GM23338 (cell line): ENCODE measurements around the gene FARP1. TPM values are rescaled to one million over a fixed set of nuclear protein-coding genes. Genes with fewer than 3 reads are reported as not detected.

ENCODE experiments used
- ATAC-seq: fragments of 200-7000 bp; cut with Tn5 transposase; 3 replicates; pipeline ENCODE4 v1.9.1; 2020
- DNase-seq: peaks from one replicate; pipeline ENCODE4 v3.0.0-alpha.2; 2015; ENCODE audit warnings: low spot score
- H2AFZ ChIP-seq: fragments of 200-600 bp; sonication (generic); 2 replicates; pipeline ENCODE4 v1.8.0; 2016; ENCODE audit warnings: antibody characterized with exemption, mild to moderate bottlenecking, moderate library complexity
- H3F3A ChIP-seq: fragments of 200-600 bp; sonication (generic); replicated peaks from 2 replicates; pipeline ENCODE4 v1.8.0; 2017; ENCODE audit warnings: antibody characterized with exemption, mixed run types, low read depth
- H3K27ac ChIP-seq: fragments of 200-600 bp; sonication (generic); 2 replicates; pipeline ENCODE4 v1.6.1; 2016; ENCODE audit warnings: low read depth
- H3K27me3 ChIP-seq: fragments of 200-600 bp; sonication (generic); 2 replicates; pipeline ENCODE4 v1.8.0; 2016; ENCODE audit warnings: mild to moderate bottlenecking, mixed run types, moderate library complexity; ENCODE audit not compliant: insufficient read depth
- H3K36me3 ChIP-seq: fragments of 200-600 bp; sonication (generic); 2 replicates; pipeline ENCODE4 v1.8.0; 2016; ENCODE audit warnings: mild to moderate bottlenecking; ENCODE audit not compliant: insufficient read depth
- H3K4me1 ChIP-seq: fragments of 200-600 bp; sonication (generic); 2 replicates; pipeline ENCODE4 v1.8.0; 2016; ENCODE audit warnings: mild to moderate bottlenecking, moderate library complexity; ENCODE audit not compliant: insufficient read depth
- H3K4me2 ChIP-seq: fragments of 200-600 bp; sonication (generic); 2 replicates; pipeline ENCODE4 v1.7.1; 2017; ENCODE audit warnings: mixed run types
- H3K4me3 ChIP-seq: fragments of 200-600 bp; sonication (generic); 2 replicates; pipeline ENCODE4 v1.6.1; 2016; ENCODE audit warnings: mixed run types
- H3K79me2 ChIP-seq: fragments of 200-600 bp; sonication (generic); replicated peaks from 2 replicates; pipeline ENCODE4 v1.8.0; 2017; ENCODE audit warnings: mild to moderate bottlenecking; ENCODE audit not compliant: insufficient read depth
- H3K9me2 ChIP-seq: fragments of 200-600 bp; sonication (generic); 2 replicates; pipeline ENCODE4 v1.8.0; 2017; ENCODE audit not compliant: insufficient read depth
- H4K20me1 ChIP-seq: fragments of 200-600 bp; sonication (generic); replicated peaks from 2 replicates; pipeline ENCODE4 v1.8.0; 2017; ENCODE audit warnings: mild to moderate bottlenecking; ENCODE audit not compliant: insufficient read depth
- H3K27ac Mint-ChIP-seq: 2 replicates; pipeline ENCODE4 v1.8.0; 2020; ENCODE audit warnings: inconsistent platforms, mild to moderate bottlenecking, moderate library complexity, mixed read lengths
- H3K27me3 Mint-ChIP-seq: 3 replicates; pipeline ENCODE4 v1.8.0; 2022; ENCODE audit warnings: low read depth, mild to moderate bottlenecking, moderate library complexity, mixed read lengths, inconsistent platforms; ENCODE audit not compliant: insufficient read depth, poor library complexity
- H3K36me3 Mint-ChIP-seq: 3 replicates; pipeline ENCODE4 v1.8.0; 2021; ENCODE audit warnings: low read depth, mild to moderate bottlenecking, inconsistent platforms, moderate library complexity, mixed read lengths
- H3K4me1 Mint-ChIP-seq: 3 replicates; pipeline ENCODE4 v1.8.0; 2020; ENCODE audit warnings: mild to moderate bottlenecking, inconsistent platforms, mixed read lengths
- H3K4me3 Mint-ChIP-seq: 3 replicates; pipeline ENCODE4 v1.8.0; 2021; ENCODE audit warnings: moderate library complexity, mild to moderate bottlenecking, inconsistent platforms, mixed read lengths
- H3K9me3 Mint-ChIP-seq: 3 replicates; pipeline ENCODE4 v1.8.0; 2020; ENCODE audit warnings: moderate library complexity, mild to moderate bottlenecking, inconsistent platforms, mixed read lengths
- CTCF ChIP-seq, 2 experiments: fragments of 200-600 bp in 1 of 2; sonication (generic) in 1 of 2; conservative IDR thresholded peaks; 2 replicates each; pipeline versions ENCODE4 v1.5.1 to v1.6.1; 2016 to 2017; ENCODE audit warnings: antibody characterized with exemption in 2 of 2, low read depth in 2 of 2, mild to moderate bottlenecking in 2 of 2, moderate library complexity in 1 of 2
- EZH2 ChIP-seq: fragments of 200-600 bp; sonication (generic); IDR thresholded peaks from one replicate; pipeline ENCODE4 v1.8.0; 2017; ENCODE audit warnings: antibody characterized with exemption, mild to moderate bottlenecking, low read depth; ENCODE audit not compliant: unreplicated experiment
- EZH2phosphoT487 ChIP-seq: fragments of 200-600 bp; sonication (generic); IDR thresholded peaks from one replicate; pipeline ENCODE4 v1.8.1; 2018; ENCODE audit warnings: antibody characterized with exemption; ENCODE audit not compliant: unreplicated experiment
- JUNB ChIP-seq: IDR thresholded peaks from one replicate; pipeline ENCODE4 v1.6.1; 2016; ENCODE audit warnings: antibody characterized with exemption; ENCODE audit not compliant: unreplicated experiment
- NANOG ChIP-seq: IDR thresholded peaks from 2 replicates; pipeline ENCODE4 v1.6.1; 2016; ENCODE audit warnings: antibody characterized with exemption, borderline replicate concordance
- POLR2AphosphoS5 ChIP-seq: IDR thresholded peaks from 2 replicates; pipeline ENCODE4 v1.6.1; 2016; ENCODE audit warnings: antibody characterized with exemption, low read depth
- ZNF114 ChIP-seq: fragments of 250-450 bp; sonication (Bioruptor Pico); IDR thresholded peaks from 2 replicates; pipeline ENCODE4 v1.5.0; 2020; ENCODE audit warnings: mild to moderate bottlenecking, moderate library complexity
- ZNF331 ChIP-seq: fragments of 250-450 bp; sonication (Bioruptor Pico); IDR thresholded peaks from 2 replicates; pipeline ENCODE4 v1.5.0; 2020; ENCODE audit warnings: low read depth, mild to moderate bottlenecking, moderate library complexity
- polyA plus RNA-seq: library from polyadenylated mRNA; unstranded; fragments of >200 nt; fragmentation: Nextera tagmentation; extraction: Ambion mirVana; gene quantifications from 2 replicates; pipeline ENCODE4 v1.2.1, GENCODE V29; 2016
- total RNA-seq: library from RNA; depleted of rRNA; stranded (reverse); fragments of >200 nt; shearing (Covaris generic); gene quantifications from 2 replicates; pipeline ENCODE4 v1.2.3, GENCODE V29; 2014
- TF ChIP-seq, protein P1 (sequence below): IDR thresholded peaks from 2 replicates; pipeline ENCODE4 v1.6.1; 2016; ENCODE audit warnings: antibody characterized with exemption
- TF ChIP-seq, protein P2 (sequence below): fragments of 250-450 bp; sonication (Bioruptor Pico); IDR thresholded peaks from 2 replicates; pipeline ENCODE4 v1.5.0; 2020; ENCODE audit warnings: mild to moderate bottlenecking, moderate library complexity
- TF ChIP-seq, protein P3 (sequence below): IDR thresholded peaks from one replicate; pipeline ENCODE4 v1.6.1; 2018; ENCODE audit warnings: antibody characterized with exemption; ENCODE audit not compliant: unreplicated experiment

The FARP1 gene
- total and polyA plus RNA-seq, 2 experiments from 2014 or later: 53.6 to 82.5 TPM

- TF ChIP-seq, protein P1, sequence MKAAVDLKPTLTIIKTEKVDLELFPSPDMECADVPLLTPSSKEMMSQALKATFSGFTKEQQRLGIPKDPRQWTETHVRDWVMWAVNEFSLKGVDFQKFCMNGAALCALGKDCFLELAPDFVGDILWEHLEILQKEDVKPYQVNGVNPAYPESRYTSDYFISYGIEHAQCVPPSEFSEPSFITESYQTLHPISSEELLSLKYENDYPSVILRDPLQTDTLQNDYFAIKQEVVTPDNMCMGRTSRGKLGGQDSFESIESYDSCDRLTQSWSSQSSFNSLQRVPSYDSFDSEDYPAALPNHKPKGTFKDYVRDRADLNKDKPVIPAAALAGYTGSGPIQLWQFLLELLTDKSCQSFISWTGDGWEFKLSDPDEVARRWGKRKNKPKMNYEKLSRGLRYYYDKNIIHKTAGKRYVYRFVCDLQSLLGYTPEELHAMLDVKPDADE: no peak
- TF ChIP-seq EZH2 (no peak), CTCF (conservative IDR thresholded peaks at IDR 0.05; ENCODE audit: low read depth in 2 of 2) (no peak)
- TF ChIP-seq, protein P2, sequence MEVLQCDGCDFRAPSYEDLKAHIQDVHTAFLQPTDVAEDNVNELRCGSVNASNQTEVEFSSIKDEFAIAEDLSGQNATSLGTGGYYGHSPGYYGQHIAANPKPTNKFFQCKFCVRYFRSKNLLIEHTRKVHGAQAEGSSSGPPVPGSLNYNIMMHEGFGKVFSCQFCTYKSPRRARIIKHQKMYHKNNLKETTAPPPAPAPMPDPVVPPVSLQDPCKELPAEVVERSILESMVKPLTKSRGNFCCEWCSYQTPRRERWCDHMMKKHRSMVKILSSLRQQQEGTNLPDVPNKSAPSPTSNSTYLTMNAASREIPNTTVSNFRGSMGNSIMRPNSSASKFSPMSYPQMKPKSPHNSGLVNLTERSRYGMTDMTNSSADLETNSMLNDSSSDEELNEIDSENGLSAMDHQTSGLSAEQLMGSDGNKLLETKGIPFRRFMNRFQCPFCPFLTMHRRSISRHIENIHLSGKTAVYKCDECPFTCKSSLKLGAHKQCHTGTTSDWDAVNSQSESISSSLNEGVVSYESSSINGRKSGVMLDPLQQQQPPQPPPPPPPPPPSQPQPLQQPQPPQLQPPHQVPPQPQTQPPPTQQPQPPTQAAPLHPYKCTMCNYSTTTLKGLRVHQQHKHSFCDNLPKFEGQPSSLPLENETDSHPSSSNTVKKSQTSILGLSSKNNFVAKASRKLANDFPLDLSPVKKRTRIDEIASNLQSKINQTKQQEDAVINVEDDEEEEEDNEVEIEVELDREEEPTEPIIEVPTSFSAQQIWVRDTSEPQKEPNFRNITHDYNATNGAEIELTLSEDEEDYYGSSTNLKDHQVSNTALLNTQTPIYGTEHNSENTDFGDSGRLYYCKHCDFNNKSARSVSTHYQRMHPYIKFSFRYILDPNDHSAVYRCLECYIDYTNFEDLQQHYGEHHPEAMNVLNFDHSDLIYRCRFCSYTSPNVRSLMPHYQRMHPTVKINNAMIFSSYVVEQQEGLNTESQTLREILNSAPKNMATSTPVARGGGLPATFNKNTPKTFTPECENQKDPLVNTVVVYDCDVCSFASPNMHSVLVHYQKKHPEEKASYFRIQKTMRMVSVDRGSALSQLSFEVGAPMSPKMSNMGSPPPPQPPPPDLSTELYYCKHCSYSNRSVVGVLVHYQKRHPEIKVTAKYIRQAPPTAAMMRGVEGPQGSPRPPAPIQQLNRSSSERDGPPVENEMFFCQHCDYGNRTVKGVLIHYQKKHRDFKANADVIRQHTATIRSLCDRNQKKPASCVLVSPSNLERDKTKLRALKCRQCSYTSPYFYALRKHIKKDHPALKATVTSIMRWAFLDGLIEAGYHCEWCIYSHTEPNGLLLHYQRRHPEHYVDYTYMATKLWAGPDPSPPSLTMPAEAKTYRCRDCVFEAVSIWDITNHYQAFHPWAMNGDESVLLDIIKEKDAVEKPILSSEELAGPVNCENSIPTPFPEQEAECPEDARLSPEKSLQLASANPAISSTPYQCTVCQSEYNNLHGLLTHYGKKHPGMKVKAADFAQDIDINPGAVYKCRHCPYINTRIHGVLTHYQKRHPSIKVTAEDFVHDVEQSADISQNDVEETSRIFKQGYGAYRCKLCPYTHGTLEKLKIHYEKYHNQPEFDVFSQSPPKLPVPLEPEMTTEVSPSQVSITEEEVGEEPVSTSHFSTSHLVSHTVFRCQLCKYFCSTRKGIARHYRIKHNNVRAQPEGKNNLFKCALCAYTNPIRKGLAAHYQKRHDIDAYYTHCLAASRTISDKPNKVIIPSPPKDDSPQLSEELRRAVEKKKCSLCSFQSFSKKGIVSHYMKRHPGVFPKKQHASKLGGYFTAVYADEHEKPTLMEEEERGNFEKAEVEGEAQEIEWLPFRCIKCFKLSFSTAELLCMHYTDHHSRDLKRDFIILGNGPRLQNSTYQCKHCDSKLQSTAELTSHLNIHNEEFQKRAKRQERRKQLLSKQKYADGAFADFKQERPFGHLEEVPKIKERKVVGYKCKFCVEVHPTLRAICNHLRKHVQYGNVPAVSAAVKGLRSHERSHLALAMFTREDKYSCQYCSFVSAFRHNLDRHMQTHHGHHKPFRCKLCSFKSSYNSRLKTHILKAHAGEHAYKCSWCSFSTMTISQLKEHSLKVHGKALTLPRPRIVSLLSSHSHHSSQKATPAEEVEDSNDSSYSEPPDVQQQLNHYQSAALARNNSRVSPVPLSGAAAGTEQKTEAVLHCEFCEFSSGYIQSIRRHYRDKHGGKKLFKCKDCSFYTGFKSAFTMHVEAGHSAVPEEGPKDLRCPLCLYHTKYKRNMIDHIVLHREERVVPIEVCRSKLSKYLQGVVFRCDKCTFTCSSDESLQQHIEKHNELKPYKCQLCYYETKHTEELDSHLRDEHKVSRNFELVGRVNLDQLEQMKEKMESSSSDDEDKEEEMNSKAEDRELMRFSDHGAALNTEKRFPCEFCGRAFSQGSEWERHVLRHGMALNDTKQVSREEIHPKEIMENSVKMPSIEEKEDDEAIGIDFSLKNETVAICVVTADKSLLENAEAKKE: no peak
Measured at GRCh38 chr13:98253526-98253925, 110.6 kb downstream of the FARP1 start (continued).

GRCh38 chr13:98254513-98254912, 111.6 kb downstream of the FARP1 start:
- Histone ChIP-seq H3K4me1 (peaks cover 15% of the 10 kb centered on the region), H3K9me2 (no peaks in the 10 kb centered on the region), H3K27ac (no peak overlapping the region), H3K36me3 (no peaks in the 10 kb centered on the region), H3F3A (no peaks in the 10 kb centered on the region), H3K4me3 (no peak overlapping the region), H3K79me2 (peaks cover 86% of the 10 kb centered on the region), H3K27me3 (no peaks in the 10 kb centered on the region), H2AFZ (no peak overlapping the region), H4K20me1 (peaks cover 16% of the 10 kb centered on the region; the same call in 1 of the 2 replicates), H3K4me2 (no peak overlapping the region)
- Mint-ChIP-seq H3K27ac (no peak overlapping the region), H3K27me3 (no peaks in the 10 kb centered on the region), H3K4me3 (no peak overlapping the region), H3K9me3 (no peaks in the 10 kb centered on the region), H3K36me3 (no peaks in the 10 kb centered on the region), H3K4me1 (peaks cover 10% of the 10 kb centered on the region)
- no peak for ATAC-seq
- DNase-seq: no peak
- TF ChIP-seq POLR2AphosphoS5 (no peak), NANOG (no peak), ZNF331 (CRISPR knock-in tag) (no peak), ZNF114 (CRISPR knock-in tag) (no peak), JUNB (no peak), EZH2phosphoT487 (no peak), CTCF (conservative IDR thresholded peaks at IDR 0.05; ENCODE audit: low read depth in 2 of 2) (no peak)
- TF ChIP-seq, protein P3, sequence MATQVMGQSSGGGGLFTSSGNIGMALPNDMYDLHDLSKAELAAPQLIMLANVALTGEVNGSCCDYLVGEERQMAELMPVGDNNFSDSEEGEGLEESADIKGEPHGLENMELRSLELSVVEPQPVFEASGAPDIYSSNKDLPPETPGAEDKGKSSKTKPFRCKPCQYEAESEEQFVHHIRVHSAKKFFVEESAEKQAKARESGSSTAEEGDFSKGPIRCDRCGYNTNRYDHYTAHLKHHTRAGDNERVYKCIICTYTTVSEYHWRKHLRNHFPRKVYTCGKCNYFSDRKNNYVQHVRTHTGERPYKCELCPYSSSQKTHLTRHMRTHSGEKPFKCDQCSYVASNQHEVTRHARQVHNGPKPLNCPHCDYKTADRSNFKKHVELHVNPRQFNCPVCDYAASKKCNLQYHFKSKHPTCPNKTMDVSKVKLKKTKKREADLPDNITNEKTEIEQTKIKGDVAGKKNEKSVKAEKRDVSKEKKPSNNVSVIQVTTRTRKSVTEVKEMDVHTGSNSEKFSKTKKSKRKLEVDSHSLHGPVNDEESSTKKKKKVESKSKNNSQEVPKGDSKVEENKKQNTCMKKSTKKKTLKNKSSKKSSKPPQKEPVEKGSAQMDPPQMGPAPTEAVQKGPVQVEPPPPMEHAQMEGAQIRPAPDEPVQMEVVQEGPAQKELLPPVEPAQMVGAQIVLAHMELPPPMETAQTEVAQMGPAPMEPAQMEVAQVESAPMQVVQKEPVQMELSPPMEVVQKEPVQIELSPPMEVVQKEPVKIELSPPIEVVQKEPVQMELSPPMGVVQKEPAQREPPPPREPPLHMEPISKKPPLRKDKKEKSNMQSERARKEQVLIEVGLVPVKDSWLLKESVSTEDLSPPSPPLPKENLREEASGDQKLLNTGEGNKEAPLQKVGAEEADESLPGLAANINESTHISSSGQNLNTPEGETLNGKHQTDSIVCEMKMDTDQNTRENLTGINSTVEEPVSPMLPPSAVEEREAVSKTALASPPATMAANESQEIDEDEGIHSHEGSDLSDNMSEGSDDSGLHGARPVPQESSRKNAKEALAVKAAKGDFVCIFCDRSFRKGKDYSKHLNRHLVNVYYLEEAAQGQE: no peak
